GM21619 (cell line): Measurements from ENCODE around the gene UBE2R2.
"Not testable (repeated sequence)": the region's sequence is repeated elsewhere in the genome, so short reads cannot be mapped to it uniquely, and the experiment has no call there.

Experiments used
- ATAC-seq: cut with Tn5 transposase; IDR thresholded peaks from one replicate; pipeline ENCODE4 v1.9.1; 2021; ENCODE audit not compliant: unreplicated experiment

Gene UBE2R2

GRCh38 chr9:33924978-33925797 is 108.2 kb downstream of the UBE2R2 start:
- no peak for ATAC-seq

- ATAC-seq, result no peak
These were observed 110.0 kb downstream of the UBE2R2 start for GRCh38 chr9:33926746-33927485.

- no peak for ATAC-seq
These were observed 110.7 kb downstream of the UBE2R2 start for GRCh38 chr9:33927694-33928093.

- no peak for ATAC-seq
These were observed 114.4 kb downstream of the UBE2R2 start for GRCh38 chr9:33931326-33931725.

GRCh38 chr9:33932078-33932807 is 115.3 kb downstream of the UBE2R2 start:
- no peak for ATAC-seq

- ATAC-seq, result no peak
These were observed 117.4 kb downstream of the UBE2R2 start for GRCh38 chr9:33934188-33934878.

- ATAC-seq, result no peak
These were observed 123.2 kb downstream of the UBE2R2 start for GRCh38 chr9:33939924-33940874.

- no peak for ATAC-seq
These were observed 125.6 kb downstream of the UBE2R2 start for GRCh38 chr9:33942471-33943083.

GRCh38 chr9:33943389-33943788 is 126.4 kb downstream of the UBE2R2 start:
- no peak for ATAC-seq

- ATAC-seq, result no peak
These were observed 130.0 kb downstream of the UBE2R2 start for GRCh38 chr9:33946779-33947535.

GRCh38 chr9:33950371-33950770 is 133.4 kb downstream of the UBE2R2 start:
- ATAC-seq, result no peak

- ATAC-seq, result no peak
These were observed 135.1 kb downstream of the UBE2R2 start for GRCh38 chr9:33952066-33952465.

GRCh38 chr9:33956544-33956943 is 139.6 kb downstream of the UBE2R2 start:
- ATAC-seq, result no peak

GRCh38 chr9:33959725-33960124 is 142.8 kb downstream of the UBE2R2 start:
- ATAC-seq, result no peak

GRCh38 chr9:33962468-33962867 is 145.5 kb downstream of the UBE2R2 start:
- not testable (repeated sequence) for ATAC-seq

GRCh38 chr9:33964086-33964768 is 147.3 kb downstream of the UBE2R2 start:
- ATAC-seq, result no peak
